Nephron (organoid): ENCODE measurements around the gene SETD2.
A peak's percentile ranks its signal among the peaks of the same experiment; 100 is the strongest.

ENCODE experiments used
- H3K27ac Mint-ChIP-seq, 3 experiments: 2 replicates each; pipeline ENCODE4 v1.8.0; 2020; ENCODE audit warnings: mixed read lengths in 3 of 3, mild to moderate bottlenecking in 2 of 3, moderate library complexity in 1 of 3
- H3K27me3 Mint-ChIP-seq: 2 replicates; pipeline ENCODE4 v1.8.0; 2021; ENCODE audit warnings: low read depth, mild to moderate bottlenecking, moderate library complexity, mixed read lengths
- H3K36me3 Mint-ChIP-seq: 2 replicates; pipeline ENCODE4 v1.8.0; 2020; ENCODE audit warnings: low read depth, mixed read lengths
- H3K4me1 Mint-ChIP-seq: 2 replicates; pipeline ENCODE4 v1.8.0; 2020; ENCODE audit warnings: mixed read lengths
- H3K4me3 Mint-ChIP-seq, 3 experiments: 2 replicates each; pipeline ENCODE4 v1.8.0; 2020; ENCODE audit warnings: mild to moderate bottlenecking in 3 of 3, mixed read lengths in 3 of 3, moderate library complexity in 2 of 3
- H3K9me3 Mint-ChIP-seq: 2 replicates; pipeline ENCODE4 v1.8.0; 2020; ENCODE audit warnings: mixed read lengths
- TF ChIP-seq, protein P1 (sequence below), 3 experiments: fragments of 200-600 bp; sonication (generic); IDR thresholded peaks; one replicate each; pipeline ENCODE4 v1.5.0; 2021; ENCODE audit warnings: antibody characterized with exemption in 3 of 3; ENCODE audit not compliant: unreplicated experiment in 3 of 3

The SETD2 gene

DNA sequence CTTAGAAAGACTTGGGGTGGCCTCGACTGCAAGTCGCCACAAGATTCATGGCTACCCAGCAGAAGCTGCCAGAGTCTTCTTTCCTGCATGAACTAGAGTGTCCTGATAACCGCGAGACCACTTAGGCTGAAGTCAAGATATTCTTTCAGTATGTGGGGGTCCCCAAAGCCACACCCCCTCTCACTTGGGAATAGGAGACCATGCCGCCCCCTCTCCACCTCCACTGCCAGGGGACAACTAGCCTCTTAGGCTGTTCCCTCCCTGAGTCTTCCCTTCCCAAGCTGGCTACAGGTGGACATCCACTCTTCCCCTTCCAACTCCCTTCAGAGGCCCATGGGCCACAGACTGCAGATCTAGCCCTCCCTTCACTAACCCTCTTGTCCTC is 186.1 kb downstream of the SETD2 start:
- peaks cover 4% of the 10 kb centered on the region for H3K27me3 Mint-ChIP-seq
- H3K27ac Mint-ChIP-seq = peak overlapping the region; percentile 95 to 100 (median 99)

GRCh38 chr3:46976326-46977190 is 187.4 kb downstream of the SETD2 start, which contains the start of gene CCDC12:
CCDC12 (minus strand) TSS chr3:46976745; CDS start chr3:46976732, 13 bp downstream.
- peak within 1 kb of the TSS; percentile 96 to 99 (median 97) for H3K4me3 Mint-ChIP-seq
- TF ChIP-seq, protein P1, sequence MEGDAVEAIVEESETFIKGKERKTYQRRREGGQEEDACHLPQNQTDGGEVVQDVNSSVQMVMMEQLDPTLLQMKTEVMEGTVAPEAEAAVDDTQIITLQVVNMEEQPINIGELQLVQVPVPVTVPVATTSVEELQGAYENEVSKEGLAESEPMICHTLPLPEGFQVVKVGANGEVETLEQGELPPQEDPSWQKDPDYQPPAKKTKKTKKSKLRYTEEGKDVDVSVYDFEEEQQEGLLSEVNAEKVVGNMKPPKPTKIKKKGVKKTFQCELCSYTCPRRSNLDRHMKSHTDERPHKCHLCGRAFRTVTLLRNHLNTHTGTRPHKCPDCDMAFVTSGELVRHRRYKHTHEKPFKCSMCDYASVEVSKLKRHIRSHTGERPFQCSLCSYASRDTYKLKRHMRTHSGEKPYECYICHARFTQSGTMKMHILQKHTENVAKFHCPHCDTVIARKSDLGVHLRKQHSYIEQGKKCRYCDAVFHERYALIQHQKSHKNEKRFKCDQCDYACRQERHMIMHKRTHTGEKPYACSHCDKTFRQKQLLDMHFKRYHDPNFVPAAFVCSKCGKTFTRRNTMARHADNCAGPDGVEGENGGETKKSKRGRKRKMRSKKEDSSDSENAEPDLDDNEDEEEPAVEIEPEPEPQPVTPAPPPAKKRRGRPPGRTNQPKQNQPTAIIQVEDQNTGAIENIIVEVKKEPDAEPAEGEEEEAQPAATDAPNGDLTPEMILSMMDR (IDR thresholded peaks at IDR 0.05; ENCODE audit: unreplicated experiment in 3 of 3) = no peak

More for the DNA sequence above, 186.1 kb downstream of the SETD2 start:
- TF ChIP-seq, protein P1 (IDR thresholded peaks at IDR 0.05; ENCODE audit: unreplicated experiment in 3 of 3) = no peak
- Mint-ChIP-seq H3K9me3 (no peaks in the 10 kb centered on the region), H3K36me3 (peaks cover 8% of the 10 kb centered on the region), H3K4me3 (peak overlapping the region; percentile 96 to 99 (median 97)), H3K4me1 (peaks cover 28% of the 10 kb centered on the region)

GRCh38 chr3:46974421-46975171 is 189.3 kb downstream of the SETD2 start:
- TF ChIP-seq, protein P1 (IDR thresholded peaks at IDR 0.05; ENCODE audit: unreplicated experiment in 3 of 3) = no peak
- H3K4me3 Mint-ChIP-seq = peak overlapping the region; percentile 76 to 85 (median 77)
- no peaks in the 10 kb centered on the region for H3K27me3 Mint-ChIP-seq
- H3K36me3 Mint-ChIP-seq = peaks cover 8% of the 10 kb centered on the region
- H3K4me1 Mint-ChIP-seq = peaks cover 50% of the 10 kb centered on the region
- peak overlapping the region; percentile 26 to 72 (median 69) for H3K27ac Mint-ChIP-seq
- no peaks in the 10 kb centered on the region for H3K9me3 Mint-ChIP-seq

More at GRCh38 chr3:46976326-46977190, 187.4 kb downstream of the SETD2 start, which contains the start of gene CCDC12:
- H3K36me3 Mint-ChIP-seq = peaks cover 8% of the 10 kb centered on the region
- peaks cover 4% of the 10 kb centered on the region for H3K27me3 Mint-ChIP-seq
- H3K4me1 Mint-ChIP-seq = peaks cover 34% of the 10 kb centered on the region
- H3K27ac Mint-ChIP-seq = peak within 1 kb of the TSS; percentile 95 to 100 (median 99)
- H3K9me3 Mint-ChIP-seq = no peaks in the 10 kb centered on the region

- Mint-ChIP-seq H3K36me3 (peaks cover 8% of the 10 kb centered on the region), H3K27me3 (no peaks in the 10 kb centered on the region), H3K4me3 (peak overlapping the region; percentile 34 to 69 (median 67))
Measured at GRCh38 chr3:46972396-46972795, 191.5 kb downstream of the SETD2 start.

GRCh38 chr3:46971742-46972141 is 192.2 kb downstream of the SETD2 start:
- H3K27me3 Mint-ChIP-seq = no peaks in the 10 kb centered on the region
- H3K4me3 Mint-ChIP-seq = no peak overlapping the region
- TF ChIP-seq, protein P1 (IDR thresholded peaks at IDR 0.05; ENCODE audit: unreplicated experiment in 3 of 3) = no peak
- H3K4me1 Mint-ChIP-seq = peaks cover 57% of the 10 kb centered on the region
- peaks cover 10% of the 10 kb centered on the region for H3K36me3 Mint-ChIP-seq
- H3K27ac Mint-ChIP-seq = peak overlapping the region; percentile 16 to 80 (median 27)
- no peaks in the 10 kb centered on the region for H3K9me3 Mint-ChIP-seq

More at GRCh38 chr3:46972396-46972795, 191.5 kb downstream of the SETD2 start:
- peaks cover 58% of the 10 kb centered on the region for H3K4me1 Mint-ChIP-seq
- no peaks in the 10 kb centered on the region for H3K9me3 Mint-ChIP-seq
- TF ChIP-seq, protein P1 (IDR thresholded peaks at IDR 0.05; ENCODE audit: unreplicated experiment in 3 of 3) = no peak
- no peak overlapping the region for H3K27ac Mint-ChIP-seq
